ENCODE results near the gene CD63.
A peak's percentile ranks its signal among the peaks of the same experiment; 100 is the strongest.
"Not testable (repeated sequence)": the region's sequence is repeated elsewhere in the genome, so short reads cannot be mapped to it uniquely, and the experiment has no call there.

Gene CD63

DNA sequence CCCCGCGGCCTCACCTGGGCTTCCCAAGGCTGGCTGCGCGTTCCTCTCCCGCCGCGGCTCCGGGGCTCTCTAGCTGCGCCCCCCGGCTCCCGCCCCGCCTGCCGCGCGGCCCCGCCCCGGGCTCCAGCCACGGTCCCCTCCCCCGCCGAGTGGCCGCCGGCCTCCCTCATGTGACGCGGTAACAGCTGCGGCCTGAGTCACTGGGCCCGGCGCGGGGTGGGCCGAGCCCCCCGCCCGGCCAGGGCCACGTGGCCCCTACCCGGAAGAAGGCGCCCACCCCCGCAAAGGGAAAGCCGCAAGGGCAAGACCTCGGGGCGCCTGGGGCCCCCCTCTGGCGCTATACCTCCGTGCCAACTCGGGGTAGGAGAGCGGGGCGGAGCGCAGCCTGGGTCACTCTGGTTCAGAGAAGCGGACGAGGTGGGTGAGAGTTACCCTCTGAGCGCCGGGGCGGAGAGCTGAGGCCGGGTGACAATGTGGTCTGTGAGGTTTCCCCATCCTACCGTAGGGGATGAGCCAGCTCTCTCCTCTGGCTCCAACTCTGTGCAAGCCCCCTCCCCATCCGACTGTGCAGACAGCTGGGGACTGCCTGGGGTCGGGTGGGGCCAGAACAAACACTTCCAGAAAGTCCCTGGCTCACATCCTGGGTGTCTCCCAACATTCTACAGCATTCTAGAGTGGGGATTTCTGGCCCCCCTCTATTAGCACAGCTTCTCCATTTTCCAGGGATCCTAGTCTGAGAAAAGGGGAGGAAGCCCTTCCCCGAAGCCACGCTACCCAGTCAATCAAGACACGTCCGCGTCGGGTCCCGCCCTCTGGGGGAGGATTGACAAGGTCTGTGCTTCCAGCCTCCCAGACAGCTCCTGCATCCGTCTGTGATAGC lies at the start of gene CD63:
TSS of gene CD63 (minus strand) at position 71 of the 880 bp plus-strand sequence. CDS start 668 bp downstream, outside the sequence.
- peak; percentile 71 for DNase-seq

DNA sequence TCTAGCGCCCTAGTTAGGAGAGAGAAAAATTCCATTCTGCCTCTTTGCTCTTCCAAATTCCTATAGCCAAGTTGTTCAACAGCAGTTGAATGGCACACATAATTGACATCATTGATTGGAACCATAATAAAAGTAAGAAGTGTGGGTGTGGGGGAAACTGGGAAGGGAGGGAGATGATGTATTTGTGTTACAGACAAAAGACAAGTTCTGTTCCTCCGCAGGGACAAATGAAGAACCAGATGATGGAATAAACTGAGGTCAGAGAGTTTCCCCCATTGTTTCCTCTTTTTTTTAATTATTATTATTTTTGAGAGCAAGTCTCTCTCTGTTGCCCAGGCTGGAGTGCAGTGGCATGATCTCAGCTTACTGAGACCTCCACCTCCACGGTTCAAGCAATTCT lies 49.0 kb upstream of the CD63 start:
- DNase-seq = no peak

- no peak for DNase-seq
Measured at GRCh38 chr12:55771736-55772135, 42.9 kb upstream of the CD63 start.

DNA sequence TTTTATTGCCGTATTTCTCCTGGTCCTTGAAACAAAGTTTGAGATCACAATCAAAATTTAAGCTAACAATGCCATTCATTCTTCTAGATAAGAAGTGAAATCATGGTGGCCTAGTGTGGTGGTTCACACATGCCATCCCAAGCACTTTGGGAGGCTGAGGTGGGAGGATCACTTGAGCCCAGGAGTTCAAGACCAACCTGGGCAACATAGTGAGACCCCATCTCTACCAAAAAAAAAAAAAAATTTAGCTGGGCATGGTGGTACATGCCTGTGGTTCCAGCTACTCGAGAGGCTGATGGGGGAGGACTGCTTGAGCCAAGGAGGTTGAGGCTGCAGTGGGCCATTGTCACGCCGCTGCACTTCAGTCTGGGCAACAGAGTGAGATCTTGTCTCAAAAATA lies 38.3 kb upstream of the CD63 start:
- DNase-seq = no peak

DNA sequence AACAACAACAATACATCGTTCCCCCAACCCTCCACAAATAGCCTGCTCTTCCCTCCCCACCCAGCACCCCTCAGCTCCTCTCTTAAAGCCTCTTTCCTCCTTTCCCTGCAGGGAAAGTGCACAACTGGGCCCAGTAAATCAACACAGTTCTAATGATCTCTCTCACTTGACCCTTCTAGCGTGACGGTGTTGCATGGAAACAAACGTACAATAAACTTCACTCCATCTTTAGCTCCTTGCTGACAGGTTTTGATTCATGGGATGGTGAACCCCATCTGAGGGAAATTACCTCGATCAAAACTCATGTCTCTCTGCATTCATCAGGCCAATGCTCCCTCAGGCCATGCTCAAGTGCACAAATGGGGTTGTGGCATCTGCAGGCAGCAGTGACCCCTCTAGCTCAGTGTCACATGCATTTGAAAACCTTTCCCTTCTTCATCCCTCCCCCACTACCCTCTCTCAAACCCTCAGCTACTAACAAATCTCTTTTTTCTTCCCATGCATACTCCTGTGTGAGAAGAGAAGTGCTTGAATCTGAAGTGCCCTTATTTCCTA lies 37.0 kb upstream of the CD63 start:
- DNase-seq = no peak

- DNase-seq = no peak
Measured at GRCh38 chr12:55762646-55763045, 33.8 kb upstream of the CD63 start.

DNA sequence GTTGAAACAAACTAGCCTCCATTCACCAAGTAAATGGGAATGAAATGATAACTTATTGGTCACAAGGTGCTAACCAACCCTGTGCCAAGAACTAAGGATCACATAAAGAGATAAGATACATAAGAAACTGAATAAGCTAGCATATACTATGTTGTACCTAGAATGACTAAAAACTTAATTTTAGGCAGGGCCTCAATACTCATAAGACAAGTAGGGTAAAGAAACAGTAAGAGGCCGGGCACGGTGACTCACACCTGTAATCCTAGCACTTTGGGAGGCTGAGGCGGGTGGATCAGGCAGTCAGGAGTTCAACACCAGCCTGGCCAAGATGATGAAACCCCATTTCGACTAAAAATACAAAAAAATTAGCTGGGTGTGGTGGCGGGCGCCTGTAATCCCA lies 31.9 kb upstream of the CD63 start:
- DNase-seq = no peak

DNA sequence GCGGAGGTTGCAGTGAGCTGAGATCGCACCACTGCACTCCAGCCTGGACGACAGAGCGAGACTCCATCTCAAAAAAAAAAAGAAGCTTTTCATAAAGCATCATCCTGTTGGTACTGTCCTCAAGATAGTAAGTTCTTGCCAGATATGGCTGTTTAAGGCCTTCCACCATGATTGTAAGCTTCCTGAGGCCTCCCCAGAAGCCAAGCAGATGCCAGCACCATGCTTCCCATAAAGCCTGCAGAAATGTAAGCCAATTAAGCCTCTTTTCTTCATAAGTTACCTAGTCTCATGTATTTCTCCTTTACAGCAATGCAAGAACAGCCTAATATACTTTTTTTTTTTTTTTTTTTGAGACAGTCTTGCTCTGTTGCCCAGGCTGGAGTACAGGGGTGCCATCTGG lies 29.8 kb upstream of the CD63 start:
- not testable (repeated sequence) for DNase-seq

- DNase-seq = no peak
Measured at GRCh38 chr12:55757701-55758100, 28.9 kb upstream of the CD63 start.

DNA sequence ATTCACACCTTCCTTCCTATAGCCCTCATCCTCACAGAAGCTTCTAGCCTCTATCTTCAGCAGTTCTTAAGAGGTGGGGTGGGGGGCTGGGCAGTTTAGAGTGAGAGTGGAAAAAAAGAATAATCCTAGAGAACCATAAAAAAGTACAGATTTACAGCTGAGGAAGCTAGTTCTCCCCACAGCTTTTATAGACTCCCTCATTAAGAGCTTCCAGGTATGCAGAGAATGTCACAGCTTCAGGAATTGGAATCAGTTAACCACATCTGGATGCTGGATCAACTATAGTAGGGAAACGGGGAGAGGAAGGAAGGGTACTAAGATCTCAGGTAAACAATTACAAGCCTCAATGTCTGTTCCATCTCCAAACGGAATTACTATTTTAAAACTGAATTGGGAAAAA lies 26.4 kb upstream of the CD63 start:
- DNase-seq = no peak

GRCh38 chr12:55748230-55748993 lies 19.6 kb upstream of the CD63 start:
- DNase-seq = no peak

GRCh38 chr12:55746913-55747231 lies 18.1 kb upstream of the CD63 start:
- no peak for DNase-seq

DNA sequence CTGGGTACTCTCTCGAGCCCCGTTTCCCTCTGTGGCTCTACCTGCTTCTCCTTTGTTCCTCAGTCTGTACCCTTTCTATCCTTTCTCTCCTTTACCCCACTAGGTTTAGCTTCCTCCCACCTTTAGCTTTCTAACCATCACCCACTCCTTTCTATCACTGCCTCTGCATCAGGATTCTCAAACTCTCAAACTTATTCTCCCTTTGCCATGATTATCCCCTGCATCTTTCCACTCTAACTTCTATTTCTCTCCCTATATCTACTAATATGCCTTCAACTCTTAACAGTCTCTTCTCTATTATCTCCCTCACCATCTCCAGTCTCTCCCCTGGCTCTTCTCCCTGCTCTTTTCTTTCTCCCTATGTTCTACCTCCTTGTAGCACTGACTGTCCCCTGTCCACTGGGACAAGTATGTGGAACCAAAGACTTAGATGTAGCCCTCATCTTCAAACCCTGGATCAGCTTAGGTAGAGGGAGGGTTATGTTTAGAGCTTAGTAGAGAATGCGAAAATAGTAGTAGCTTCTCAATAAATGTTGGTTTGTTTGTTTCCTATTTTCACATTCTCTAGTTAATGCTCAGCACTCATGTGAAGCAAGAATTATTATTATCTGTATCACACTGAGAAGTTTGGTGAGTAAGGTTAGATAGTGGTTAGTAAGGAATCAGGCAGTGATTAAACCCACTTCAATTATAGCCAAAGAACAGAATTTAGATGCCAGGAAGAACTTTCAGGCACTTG lies 17.5 kb upstream of the CD63 start:
- no peak for DNase-seq

DNA sequence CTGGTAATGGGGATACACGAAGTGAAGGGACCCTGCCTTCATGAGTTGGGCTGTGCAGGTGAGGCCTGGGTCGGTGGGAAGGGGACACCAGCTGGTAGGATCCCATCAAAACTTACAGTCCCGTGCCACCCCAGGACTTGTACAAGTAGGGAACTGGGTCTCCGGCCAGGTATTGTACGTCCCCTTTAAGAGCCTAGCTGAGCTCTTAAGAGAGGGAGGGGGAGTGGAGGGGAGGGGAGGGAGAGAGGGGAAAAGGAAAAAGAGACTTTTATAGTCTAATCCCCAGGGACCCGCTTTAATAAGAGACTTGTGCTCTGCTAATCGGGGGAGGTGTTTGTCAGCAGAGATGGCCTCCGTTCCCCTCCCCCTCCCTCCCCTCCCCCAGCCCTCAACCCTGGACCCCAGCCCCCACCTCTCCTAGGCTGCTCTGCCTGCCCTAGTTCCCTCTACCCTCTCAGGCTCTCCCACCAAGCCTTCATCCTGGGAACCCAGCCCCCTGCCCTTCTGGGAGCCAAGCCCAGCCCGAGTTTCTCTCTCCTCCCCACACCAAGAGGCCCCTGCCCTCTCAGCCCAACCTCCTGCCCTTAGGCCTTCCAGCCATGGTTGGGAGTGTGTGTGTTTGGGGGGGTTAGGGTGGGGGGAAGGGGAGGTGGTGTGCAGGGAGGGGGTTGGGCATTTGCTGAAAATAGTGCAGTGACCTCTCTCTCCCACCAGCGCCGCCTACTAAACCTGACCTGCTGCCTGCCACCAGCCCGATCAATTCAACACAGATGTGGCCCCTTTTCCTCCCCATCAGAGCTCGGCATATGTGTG lies 16.8 kb upstream of the CD63 start:
- no peak for DNase-seq

- DNase-seq = no peak
Measured at GRCh38 chr12:55744340-55745030, 15.7 kb upstream of the CD63 start.

GRCh38 chr12:55743406-55744339 lies 14.9 kb upstream of the CD63 start:
- DNase-seq = peak; percentile 37

DNA sequence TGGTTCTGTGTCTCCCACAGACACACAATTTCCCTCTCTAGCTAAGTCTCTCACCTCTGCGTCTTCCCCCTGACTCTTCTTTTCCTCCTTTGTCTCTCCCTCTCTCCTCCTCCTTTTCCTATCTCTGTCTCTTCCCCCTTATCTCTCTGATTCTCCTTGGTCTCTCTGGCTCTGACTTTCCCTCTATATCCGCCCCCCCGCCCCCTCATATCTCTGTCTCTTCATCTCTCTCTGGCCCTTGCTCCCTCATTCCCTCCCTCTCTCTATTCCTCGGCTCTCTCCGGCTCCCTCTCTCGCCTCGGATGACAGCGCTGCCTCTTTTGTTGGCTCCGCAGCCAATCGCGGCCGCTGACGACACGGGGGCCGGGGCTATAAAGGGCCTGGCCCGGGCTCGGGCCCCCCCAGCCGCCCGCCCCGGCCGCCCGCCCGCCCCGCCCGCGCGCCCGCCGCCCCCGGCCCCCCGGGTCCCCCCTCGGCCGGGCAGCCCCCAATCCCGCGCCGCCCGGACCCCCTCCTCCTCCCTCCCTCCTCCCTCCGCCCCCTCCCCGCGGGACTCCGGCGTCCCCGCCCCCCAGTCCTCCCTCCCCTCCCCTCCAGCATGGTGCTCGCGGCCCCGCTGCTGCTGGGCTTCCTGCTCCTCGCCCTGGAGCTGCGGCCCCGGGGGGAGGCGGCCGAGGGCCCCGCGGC lies 14.1 kb upstream of the CD63 start, which contains the start of gene GDF11:
TSS of gene GDF11 (plus strand) at position 404 of the 687 bp plus-strand sequence. CDS start at position 599, 195 bp downstream.
- DNase-seq = peak; percentile 21

- no peak for DNase-seq
Measured at GRCh38 chr12:55741931-55742680, 13.3 kb upstream of the CD63 start.

DNA sequence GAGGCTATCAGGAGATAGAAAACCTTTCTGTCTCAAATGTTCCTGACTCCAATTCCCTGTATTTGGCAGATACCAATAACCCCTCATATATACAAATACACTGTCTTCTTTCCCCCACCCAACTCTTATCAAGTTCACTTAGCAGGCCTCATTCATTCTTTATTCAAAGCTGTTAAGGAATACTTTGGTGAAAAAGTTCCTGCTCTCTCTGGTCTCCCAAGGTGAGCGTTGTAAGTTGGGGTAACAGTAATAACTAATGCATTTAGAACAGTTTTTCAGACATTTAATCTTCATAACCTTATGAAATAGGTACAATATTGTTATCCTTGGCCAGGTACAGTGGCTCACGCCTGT lies 10.2 kb upstream of the CD63 start:
- no peak for DNase-seq
